KMS-11 (cell line): ENCODE results near the gene LCN12.

Experiments
- H2AFZ ChIP-seq: fragments of 200-600 bp; sonication (generic); 2 replicates; pipeline ENCODE4 v1.6.1; 2016; ENCODE audit warnings: antibody characterized with exemption, mixed run types, low read depth
- H3K27ac ChIP-seq: fragments of 200-600 bp; sonication (generic); 2 replicates; pipeline ENCODE4 v1.6.1; 2016; ENCODE audit warnings: mild to moderate bottlenecking, mixed run types
- H3K27me3 ChIP-seq: fragments of 200-600 bp; sonication (generic); 2 replicates; pipeline ENCODE4 v1.6.1; 2017; ENCODE audit warnings: mild to moderate bottlenecking, low read depth, mixed run types, moderate library complexity; ENCODE audit not compliant: insufficient read depth
- H3K36me3 ChIP-seq: fragments of 200-600 bp; sonication (generic); 2 replicates; pipeline ENCODE4 v1.6.1; 2017; ENCODE audit warnings: mild to moderate bottlenecking, mixed run types; ENCODE audit not compliant: insufficient read depth
- H3K4me1 ChIP-seq: fragments of 200-600 bp; sonication (generic); 2 replicates; pipeline ENCODE4 v1.6.1; 2016; ENCODE audit warnings: mild to moderate bottlenecking, low read depth, mixed run types; ENCODE audit not compliant: poor library complexity, severe bottlenecking
- H3K4me2 ChIP-seq: fragments of 200-600 bp; sonication (generic); 2 replicates; pipeline ENCODE4 v1.7.0; 2016; ENCODE audit warnings: mild to moderate bottlenecking, mixed run types
- H3K4me3 ChIP-seq: fragments of 200-600 bp; sonication (generic); IDR thresholded peaks from 2 replicates; pipeline ENCODE4 v1.6.1; 2017; ENCODE audit warnings: low read depth, low read length, mixed read lengths; ENCODE audit not compliant: insufficient read depth
- H3K79me2 ChIP-seq: fragments of 200-600 bp; sonication (generic); 2 replicates; pipeline ENCODE4 v1.6.1; 2016; ENCODE audit warnings: low read depth, mixed run types; ENCODE audit not compliant: insufficient read depth
- H3K9ac ChIP-seq: fragments of 200-600 bp; sonication (generic); 2 replicates; pipeline ENCODE4 v1.6.1; 2016; ENCODE audit warnings: mild to moderate bottlenecking, mixed run types
- H4K20me1 ChIP-seq: fragments of 200-600 bp; sonication (generic); 2 replicates; pipeline ENCODE4 v1.6.1; 2016; ENCODE audit warnings: mild to moderate bottlenecking, mixed run types; ENCODE audit not compliant: insufficient read depth
- TF ChIP-seq, protein P1 (sequence below): fragments of 200-600 bp; sonication (generic); conservative IDR thresholded peaks from 2 replicates; pipeline ENCODE4 v1.6.1; 2017; ENCODE audit warnings: low read depth, mild to moderate bottlenecking, antibody characterized with exemption, low read length, moderate library complexity, mixed read lengths

Gene LCN12

GRCh38 chr9:136960938-136961275, 8.8 kb downstream of the LCN12 start:
- H3K4me2 ChIP-seq = no peak overlapping the region
- no peak overlapping the region for H3K9ac ChIP-seq
- no peaks in the 10 kb centered on the region for H4K20me1 ChIP-seq
- peaks cover 35% of the 10 kb centered on the region for H3K4me1 ChIP-seq
- H2AFZ ChIP-seq = no peak overlapping the region
- no peak overlapping the region for H3K27ac ChIP-seq
- TF ChIP-seq, protein P1, sequence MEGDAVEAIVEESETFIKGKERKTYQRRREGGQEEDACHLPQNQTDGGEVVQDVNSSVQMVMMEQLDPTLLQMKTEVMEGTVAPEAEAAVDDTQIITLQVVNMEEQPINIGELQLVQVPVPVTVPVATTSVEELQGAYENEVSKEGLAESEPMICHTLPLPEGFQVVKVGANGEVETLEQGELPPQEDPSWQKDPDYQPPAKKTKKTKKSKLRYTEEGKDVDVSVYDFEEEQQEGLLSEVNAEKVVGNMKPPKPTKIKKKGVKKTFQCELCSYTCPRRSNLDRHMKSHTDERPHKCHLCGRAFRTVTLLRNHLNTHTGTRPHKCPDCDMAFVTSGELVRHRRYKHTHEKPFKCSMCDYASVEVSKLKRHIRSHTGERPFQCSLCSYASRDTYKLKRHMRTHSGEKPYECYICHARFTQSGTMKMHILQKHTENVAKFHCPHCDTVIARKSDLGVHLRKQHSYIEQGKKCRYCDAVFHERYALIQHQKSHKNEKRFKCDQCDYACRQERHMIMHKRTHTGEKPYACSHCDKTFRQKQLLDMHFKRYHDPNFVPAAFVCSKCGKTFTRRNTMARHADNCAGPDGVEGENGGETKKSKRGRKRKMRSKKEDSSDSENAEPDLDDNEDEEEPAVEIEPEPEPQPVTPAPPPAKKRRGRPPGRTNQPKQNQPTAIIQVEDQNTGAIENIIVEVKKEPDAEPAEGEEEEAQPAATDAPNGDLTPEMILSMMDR = no peak
- H3K27me3 ChIP-seq = no peaks in the 10 kb centered on the region; the same call in 1 of the 2 replicates
- no peak overlapping the region for H3K4me3 ChIP-seq
- no peaks in the 10 kb centered on the region for H3K79me2 ChIP-seq
- H3K36me3 ChIP-seq = no peaks in the 10 kb centered on the region

DNA sequence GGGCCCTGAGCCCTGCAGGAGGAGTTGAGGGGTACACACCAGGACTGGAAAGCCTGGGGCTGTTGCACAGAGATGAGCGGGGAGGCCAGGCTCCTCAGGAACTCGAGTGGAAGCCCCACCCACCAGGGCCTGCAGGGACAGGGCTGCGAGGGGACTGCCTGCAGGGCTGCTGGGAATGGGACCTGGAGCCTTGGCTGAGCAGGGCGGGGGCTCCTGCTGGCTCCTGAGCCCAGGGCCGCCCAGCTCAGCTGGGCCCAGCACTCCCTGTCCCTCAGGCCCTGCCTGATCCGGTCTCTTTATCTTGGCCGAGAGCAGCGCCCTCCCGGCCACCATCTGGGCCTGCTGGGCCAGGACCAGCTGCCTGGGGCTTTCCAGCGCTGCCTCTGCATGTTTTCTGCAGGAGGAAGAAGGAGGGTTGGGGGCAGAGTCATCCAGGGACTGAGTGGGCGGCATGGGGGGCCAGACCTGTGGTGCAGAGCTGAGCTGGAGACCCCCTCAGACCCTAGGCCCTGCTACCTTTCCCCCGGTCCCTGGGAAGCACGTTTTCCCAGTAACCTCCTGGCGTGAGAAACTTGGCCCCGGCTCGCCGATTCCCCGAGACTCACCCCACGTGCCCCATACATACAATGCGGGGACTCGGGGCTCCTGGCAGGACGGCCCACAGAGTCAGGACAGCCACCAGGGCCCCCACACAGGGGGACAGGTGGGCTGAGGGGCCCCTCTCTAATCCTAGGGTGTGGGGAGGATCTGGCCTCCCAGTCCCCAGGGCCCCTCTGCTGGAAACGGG, 9.4 kb downstream of the LCN12 start:
- no peaks in the 10 kb centered on the region; the same call in 1 of the 2 replicates for H3K27me3 ChIP-seq
- H3K4me1 ChIP-seq = peaks cover 41% of the 10 kb centered on the region
- no peaks in the 10 kb centered on the region for H3K79me2 ChIP-seq
- no peaks in the 10 kb centered on the region for H4K20me1 ChIP-seq
- no peak overlapping the region for H3K9ac ChIP-seq
- H3K4me2 ChIP-seq = no peak overlapping the region
- H2AFZ ChIP-seq = no peak overlapping the region
- no peak overlapping the region for H3K4me3 ChIP-seq
- H3K27ac ChIP-seq = no peak overlapping the region
- TF ChIP-seq, protein P1 = no peak
- H3K36me3 ChIP-seq = no peaks in the 10 kb centered on the region

GRCh38 chr9:136962163-136962562, 10.1 kb downstream of the LCN12 start:
- TF ChIP-seq, protein P1 = no peak
- Histone ChIP-seq H3K4me1 (peaks cover 41% of the 10 kb centered on the region), H3K27ac (no peak overlapping the region), H4K20me1 (no peaks in the 10 kb centered on the region), H3K4me2 (no peak overlapping the region), H3K4me3 (no peak overlapping the region), H3K36me3 (no peaks in the 10 kb centered on the region), H3K79me2 (no peaks in the 10 kb centered on the region), H3K9ac (no peak overlapping the region), H2AFZ (no peak overlapping the region), H3K27me3 (no peaks in the 10 kb centered on the region; the same call in 1 of the 2 replicates)

GRCh38 chr9:136962701-136963248, 10.7 kb downstream of the LCN12 start:
- Histone ChIP-seq H3K4me3 (no peak overlapping the region), H4K20me1 (no peaks in the 10 kb centered on the region), H3K27ac (no peak overlapping the region), H3K4me1 (peaks cover 41% of the 10 kb centered on the region), H3K4me2 (no peak overlapping the region), H3K79me2 (no peaks in the 10 kb centered on the region), H3K27me3 (no peaks in the 10 kb centered on the region; the same call in 1 of the 2 replicates), H2AFZ (no peak overlapping the region), H3K9ac (no peak overlapping the region), H3K36me3 (no peaks in the 10 kb centered on the region)
- TF ChIP-seq, protein P1 = no peak
